ENCODE data around the gene GRIK1.

DNA sequence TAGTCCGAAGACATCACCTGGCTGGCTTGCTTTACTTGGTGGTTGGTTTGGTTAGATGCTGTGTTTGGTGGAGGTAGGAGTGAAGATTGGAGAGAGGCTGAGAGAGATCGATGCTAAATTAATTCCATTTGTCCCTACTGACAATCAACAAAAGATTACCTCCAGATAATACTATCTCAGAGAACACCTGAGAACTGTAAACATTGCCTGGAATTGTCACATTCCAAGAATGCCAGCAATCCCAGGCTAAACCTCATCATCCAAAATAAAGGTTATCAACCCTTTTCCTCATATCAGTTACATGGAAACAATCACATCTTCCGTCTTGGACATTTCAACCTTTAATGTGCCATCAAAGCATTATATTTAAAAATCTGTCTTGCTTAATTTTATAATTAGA is 141.0 kb downstream of the GRIK1 start:
- TF ChIP-seq POLR2AphosphoS5 (IDR thresholded peaks at IDR 0.05): no peak
- TF ChIP-seq CTCF (IDR thresholded peaks at IDR 0.05; ENCODE audit: poor library complexity, severe bottlenecking): no peak
- no peak for TF ChIP-seq REST (IDR thresholded peaks at IDR 0.05; ENCODE audit: borderline replicate concordance)
- TF ChIP-seq TAF1 (IDR thresholded peaks at IDR 0.05; ENCODE audit: low read depth): no peak
- no peak for TF ChIP-seq EZH2 (IDR thresholded peaks at IDR 0.05; ENCODE audit: borderline replicate concordance, insufficient read depth, low read length, poor library complexity, severe bottlenecking)
